Kidney epithelial cell (primary cell): ENCODE results near the gene BLZF1. TPM values are rescaled to one million over a fixed set of nuclear protein-coding genes. Genes with fewer than 3 reads are reported as not detected.
"Not testable (repeated sequence)": the region's sequence is repeated elsewhere in the genome, so short reads cannot be mapped to it uniquely, and the experiment has no call there.

ENCODE experiments used
- DNase-seq: peaks from one replicate; pipeline ENCODE4 v3.0.0-alpha.2; 2010; ENCODE audit warnings: low read depth
- H3K27me3 ChIP-seq: 2 replicates; pipeline ENCODE4 v1.6.0; 2011; ENCODE audit warnings: low read length; ENCODE audit not compliant: control insufficient read depth, insufficient read depth
- H3K36me3 ChIP-seq: 2 replicates; pipeline ENCODE4 v1.5.1; 2011; ENCODE audit warnings: low read length; ENCODE audit not compliant: control insufficient read depth, insufficient read depth
- H3K4me3 ChIP-seq: 2 replicates; pipeline ENCODE4 v1.5.1; 2011; ENCODE audit warnings: low read depth, mild to moderate bottlenecking, control low read depth, low read length
- CTCF ChIP-seq: IDR thresholded peaks from 2 replicates; pipeline ENCODE4 v1.5.1; 2011; ENCODE audit warnings: mild to moderate bottlenecking, moderate library complexity, low read length, control low read depth, inconsistent platforms; ENCODE audit not compliant: insufficient read depth, poor library complexity, severe bottlenecking
- total RNA-seq: library from RNA; depleted of rRNA; stranded (reverse); fragments of >200 nt; gene quantifications from 2 replicates; pipeline ENCODE4 v1.2.3, GENCODE V29; 2015

Gene BLZF1
- total RNA-seq, 1 donor from 2014 or later, result 33.0 TPM

- TF ChIP-seq CTCF, result no peak
- Histone ChIP-seq H3K27me3 (no peaks in the 10 kb centered on the region), H3K36me3 (no peaks in the 10 kb centered on the region), H3K4me3 (no peak overlapping the region)
- no peak for DNase-seq
Observed at GRCh38 chr1:169326261-169326955, 41.6 kb upstream of the BLZF1 start.

DNA sequence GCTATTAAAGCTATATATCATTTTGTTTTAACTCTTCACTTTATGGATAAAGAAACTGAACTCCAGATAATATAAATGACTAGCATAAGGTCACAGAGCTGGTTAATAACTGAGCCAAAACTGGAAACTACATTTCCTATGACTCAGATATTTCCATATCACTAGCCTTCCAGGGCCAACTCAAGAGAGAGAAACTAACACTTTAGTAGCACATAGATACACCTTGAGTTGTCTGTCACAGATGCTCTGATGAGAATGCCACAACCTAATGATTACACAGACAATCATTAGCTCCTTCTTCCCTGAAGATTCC is 41.1 kb upstream of the BLZF1 start:
- H3K27me3 ChIP-seq, result no peaks in the 10 kb centered on the region
- no peak overlapping the region for H3K4me3 ChIP-seq
- H3K36me3 ChIP-seq, result no peaks in the 10 kb centered on the region
- TF ChIP-seq CTCF, result no peak
- no peak for DNase-seq

GRCh38 chr1:169327875-169328274 is 40.1 kb upstream of the BLZF1 start:
- Histone ChIP-seq H3K4me3 (no peak overlapping the region), H3K36me3 (no peaks in the 10 kb centered on the region), H3K27me3 (no peaks in the 10 kb centered on the region)
- no peak for DNase-seq
- no peak for TF ChIP-seq CTCF

DNA sequence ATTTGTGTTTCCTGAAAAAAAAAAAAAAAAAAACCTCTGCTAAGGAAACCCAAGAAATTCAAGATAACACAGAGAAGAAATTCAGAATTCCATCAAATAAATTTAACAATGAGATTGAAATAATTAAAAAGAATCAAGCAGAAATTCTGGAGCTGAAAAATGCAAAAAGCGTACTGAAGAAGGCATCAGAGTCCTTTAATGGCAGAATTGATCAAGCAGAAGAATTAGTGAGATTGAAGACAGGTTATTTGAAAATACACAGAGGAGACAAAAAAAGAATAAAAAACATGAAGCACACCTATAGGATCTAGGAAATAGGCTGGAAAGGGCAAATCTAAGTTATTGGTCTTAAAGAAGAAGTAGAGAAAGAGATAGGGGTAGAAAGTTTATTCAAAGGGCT is 38.6 kb upstream of the BLZF1 start:
- TF ChIP-seq CTCF, result no peak
- no peak overlapping the region for H3K4me3 ChIP-seq
- no peaks in the 10 kb centered on the region for H3K36me3 ChIP-seq
- H3K27me3 ChIP-seq, result no peaks in the 10 kb centered on the region
- DNase-seq, result no peak

- DNase-seq, result no peak
- H3K4me3 ChIP-seq, result no peak overlapping the region
- no peak for TF ChIP-seq CTCF
Observed at GRCh38 chr1:169330927-169331326, 37.1 kb upstream of the BLZF1 start.

DNA sequence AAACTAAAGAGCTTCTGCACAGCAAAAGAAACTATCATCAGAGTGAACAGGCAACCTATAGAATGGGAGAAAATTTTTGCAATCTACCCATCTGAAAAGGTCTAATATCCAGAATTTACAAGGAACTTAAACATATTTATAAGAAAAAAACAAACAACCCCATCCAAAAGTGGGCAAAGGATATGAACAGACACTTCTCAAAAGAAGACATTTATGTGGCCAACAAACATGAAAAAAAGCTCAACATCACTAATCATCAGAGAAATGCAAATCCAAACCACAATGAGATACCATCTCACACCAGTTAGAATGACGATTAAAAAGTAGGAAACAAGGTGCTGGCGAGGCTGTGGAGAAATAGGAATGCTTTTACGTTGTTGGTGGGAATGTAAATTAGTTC is 33.3 kb upstream of the BLZF1 start:
- H3K4me3 ChIP-seq, H3K36me3 ChIP-seq, DNase-seq, H3K27me3 ChIP-seq: not testable (repeated sequence)

More at GRCh38 chr1:169330927-169331326, 37.1 kb upstream of the BLZF1 start:
- Histone ChIP-seq H3K27me3 (no peaks in the 10 kb centered on the region), H3K36me3 (no peaks in the 10 kb centered on the region)

DNA sequence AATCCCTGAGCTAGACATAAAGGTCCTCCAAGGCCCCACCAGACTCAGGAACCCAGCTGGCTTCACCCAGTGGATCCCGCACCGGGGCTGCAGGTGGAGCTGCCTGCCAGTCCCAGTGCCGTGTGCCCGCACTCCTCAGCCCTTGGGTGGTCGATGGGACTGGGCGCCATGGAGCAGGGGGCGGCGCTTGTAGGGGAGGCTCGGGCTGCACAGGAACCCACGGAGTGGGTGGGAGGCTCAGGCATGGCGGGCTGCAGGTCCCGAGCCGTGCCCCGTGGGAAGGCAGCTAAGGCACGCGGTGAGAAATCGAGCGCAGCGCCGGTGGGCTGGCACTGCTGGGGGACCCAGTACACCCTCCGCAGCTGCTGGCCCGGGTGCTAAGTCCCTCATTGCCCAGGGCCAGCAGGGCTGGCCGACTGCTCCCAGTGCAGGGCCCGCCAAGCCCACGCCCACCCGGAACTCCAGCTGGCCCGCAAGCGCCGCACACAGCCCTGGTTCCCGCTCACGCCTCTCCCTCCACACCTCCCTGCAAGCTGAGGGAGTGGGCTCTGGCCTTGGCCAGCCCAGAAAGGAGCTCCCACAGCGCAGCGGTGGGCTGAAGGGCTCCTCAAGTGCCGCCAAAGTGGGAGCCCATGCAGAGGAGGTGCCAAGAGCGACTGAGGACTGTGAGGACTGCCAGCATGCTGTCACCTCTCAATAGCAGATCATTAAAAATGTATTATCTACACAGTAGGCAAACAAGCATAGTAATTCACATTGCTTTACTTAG is 30.9 kb upstream of the BLZF1 start:
- not testable (repeated sequence) for H3K27me3 ChIP-seq, DNase-seq, H3K36me3 ChIP-seq, H3K4me3 ChIP-seq
